ENCODE results near the gene INSIG1. TPM values are rescaled to one million over a fixed set of nuclear protein-coding genes. Genes with fewer than 3 reads are reported as not detected.
A peak's percentile ranks its signal among the peaks of the same experiment; 100 is the strongest.

Gene INSIG1
- total RNA-seq, 4 donors from 2014 or later = 36.3 to 147 (median 100) TPM

- no peak for DNase-seq
- Histone ChIP-seq H3K4me1 (peaks cover 0 to 10% (median 4%) of the 10 kb centered on the region in 4 donors), H3K4me3 (no peak overlapping the region), H3K27me3 (no peaks in the 10 kb centered on the region), H3K36me3 (no peaks in the 10 kb centered on the region), H3K9me3 (no peaks in the 10 kb centered on the region), H3K27ac (no peak overlapping the region)
- TF ChIP-seq CTCF (IDR thresholded peaks at IDR 0.05) = no peak
- TF ChIP-seq POLR2A (IDR thresholded peaks at IDR 0.05) = no peak
Observed at GRCh38 chr7:155343661-155344121, 46.0 kb downstream of the INSIG1 start.

- Histone ChIP-seq H3K27ac (no peak overlapping the region), H3K9me3 (no peaks in the 10 kb centered on the region), H3K27me3 (no peaks in the 10 kb centered on the region), H3K4me3 (peak overlapping the region in 3 of 4 donors; percentile 35 to 60 (median 50)), H3K36me3 (no peaks in the 10 kb centered on the region), H3K4me1 (peaks cover 0 to 10% (median 5%) of the 10 kb centered on the region in 4 donors)
- no peak for TF ChIP-seq POLR2A (IDR thresholded peaks at IDR 0.05)
- TF ChIP-seq CTCF (IDR thresholded peaks at IDR 0.05) = no peak
- DNase-seq = no peak
Observed at GRCh38 chr7:155344270-155344617, 46.6 kb downstream of the INSIG1 start.

GRCh38 chr7:155344618-155345433 is 47.1 kb downstream of the INSIG1 start:
- TF ChIP-seq CTCF (IDR thresholded peaks at IDR 0.05) (peak; percentile 84 to 96 (median 90)), POLR2A (IDR thresholded peaks at IDR 0.05) (no peak)
- Histone ChIP-seq H3K4me3 (peak overlapping the region; percentile 35 to 60 (median 52)), H3K27me3 (no peaks in the 10 kb centered on the region), H3K9me3 (no peaks in the 10 kb centered on the region), H3K27ac (peak overlapping the region in 1 of 4 donors; percentile 38), H3K36me3 (no peaks in the 10 kb centered on the region), H3K4me1 (peaks cover 0 to 16% (median 5%) of the 10 kb centered on the region in 4 donors)
- DNase-seq = peak; percentile 77 to 89 (median 84)

- DNase-seq = peak in 1 of 3 donors; percentile 36
- H3K9me3 ChIP-seq = no peaks in the 10 kb centered on the region
- TF ChIP-seq CTCF (IDR thresholded peaks at IDR 0.05) (no peak), POLR2A (IDR thresholded peaks at IDR 0.05) (no peak)
- peaks cover 0 to 16% (median 5%) of the 10 kb centered on the region in 4 donors for H3K4me1 ChIP-seq
- no peaks in the 10 kb centered on the region for H3K27me3 ChIP-seq
- no peak overlapping the region for H3K4me3 ChIP-seq
- no peak overlapping the region for H3K27ac ChIP-seq
- H3K36me3 ChIP-seq = no peaks in the 10 kb centered on the region
Observed at GRCh38 chr7:155345490-155345889, 47.8 kb downstream of the INSIG1 start.

- Histone ChIP-seq H3K9me3 (no peaks in the 10 kb centered on the region), H3K4me1 (peaks cover 0 to 16% (median 5%) of the 10 kb centered on the region in 4 donors), H3K27ac (no peak overlapping the region), H3K36me3 (no peaks in the 10 kb centered on the region), H3K27me3 (no peaks in the 10 kb centered on the region), H3K4me3 (no peak overlapping the region)
- DNase-seq = peak in 1 of 3 donors; percentile 3
- TF ChIP-seq POLR2A (IDR thresholded peaks at IDR 0.05) (no peak), CTCF (IDR thresholded peaks at IDR 0.05) (no peak)
Observed at GRCh38 chr7:155346285-155346684, 48.6 kb downstream of the INSIG1 start.

Data from Peyer's patch (tissue), 4 donors.